Osteoblast (primary cell): ENCODE measurements around the gene AKR7A2. TPM values are rescaled to one million over a fixed set of nuclear protein-coding genes. Genes with fewer than 3 reads are reported as not detected.

Experiments
- DNase-seq: peaks from one replicate; pipeline ENCODE4 v3.0.0; 2011; ENCODE audit warnings: low spot score, mixed read lengths; ENCODE audit not compliant: insufficient read length; ENCODE audit errors: missing footprints
- H2AFZ ChIP-seq: 2 replicates; pipeline ENCODE4 v1.6.0; 2011; ENCODE audit warnings: mild to moderate bottlenecking, low read length
- H3K27ac ChIP-seq: 2 replicates; pipeline ENCODE4 v1.5.1; 2011; ENCODE audit warnings: mild to moderate bottlenecking, low read depth, low read length, moderate library complexity
- H3K27me3 ChIP-seq: 2 replicates; pipeline ENCODE4 v1.6.0; 2012; ENCODE audit warnings: mild to moderate bottlenecking, control low read depth, inconsistent platforms, low read length, moderate library complexity; ENCODE audit not compliant: insufficient read depth
- H3K36me3 ChIP-seq: 2 replicates; pipeline ENCODE4 v1.5.1; 2011; ENCODE audit warnings: mild to moderate bottlenecking, low read length, control low read depth, moderate library complexity; ENCODE audit not compliant: insufficient read depth
- H3K4me1 ChIP-seq: 2 replicates; pipeline ENCODE4 v1.5.1; 2011; ENCODE audit warnings: mild to moderate bottlenecking, low read length, control low read depth, moderate library complexity; ENCODE audit not compliant: insufficient read depth
- H3K4me2 ChIP-seq: 2 replicates; pipeline ENCODE4 v1.6.0; 2011; ENCODE audit warnings: mild to moderate bottlenecking, low read length; ENCODE audit not compliant: insufficient read depth
- H3K4me3 ChIP-seq: fragments of 200-600 bp; sonication (generic); 3 replicates; pipeline ENCODE4 v1.5.1; 2012; ENCODE audit warnings: mild to moderate bottlenecking, low read length, inconsistent platforms; ENCODE audit not compliant: insufficient read depth
- H3K79me2 ChIP-seq: 2 replicates; pipeline ENCODE4 v1.6.0; 2012; ENCODE audit warnings: mild to moderate bottlenecking, low read length, control low read depth, inconsistent platforms; ENCODE audit not compliant: insufficient read depth
- H3K9me3 ChIP-seq: 2 replicates; pipeline ENCODE4 v1.5.1; 2011; ENCODE audit warnings: low read depth, low read length, control low read depth
- H4K20me1 ChIP-seq: 2 replicates; pipeline ENCODE4 v1.6.0; 2012; ENCODE audit warnings: mild to moderate bottlenecking, low read length, control low read depth; ENCODE audit not compliant: insufficient read depth
- total RNA-seq: library from RNA; depleted of rRNA; stranded (reverse); fragments of >200 nt; gene quantifications from 2 replicates; pipeline ENCODE4 v1.2.3, GENCODE V29; 2012
- TF ChIP-seq, protein P1 (sequence below): IDR thresholded peaks from 2 replicates; pipeline ENCODE4 v1.5.1; 2011; ENCODE audit warnings: mild to moderate bottlenecking, low read depth, low read length, moderate library complexity; ENCODE audit errors: extremely low read depth

The AKR7A2 gene
- total RNA-seq, 1 donor, result 66.2 TPM

DNA sequence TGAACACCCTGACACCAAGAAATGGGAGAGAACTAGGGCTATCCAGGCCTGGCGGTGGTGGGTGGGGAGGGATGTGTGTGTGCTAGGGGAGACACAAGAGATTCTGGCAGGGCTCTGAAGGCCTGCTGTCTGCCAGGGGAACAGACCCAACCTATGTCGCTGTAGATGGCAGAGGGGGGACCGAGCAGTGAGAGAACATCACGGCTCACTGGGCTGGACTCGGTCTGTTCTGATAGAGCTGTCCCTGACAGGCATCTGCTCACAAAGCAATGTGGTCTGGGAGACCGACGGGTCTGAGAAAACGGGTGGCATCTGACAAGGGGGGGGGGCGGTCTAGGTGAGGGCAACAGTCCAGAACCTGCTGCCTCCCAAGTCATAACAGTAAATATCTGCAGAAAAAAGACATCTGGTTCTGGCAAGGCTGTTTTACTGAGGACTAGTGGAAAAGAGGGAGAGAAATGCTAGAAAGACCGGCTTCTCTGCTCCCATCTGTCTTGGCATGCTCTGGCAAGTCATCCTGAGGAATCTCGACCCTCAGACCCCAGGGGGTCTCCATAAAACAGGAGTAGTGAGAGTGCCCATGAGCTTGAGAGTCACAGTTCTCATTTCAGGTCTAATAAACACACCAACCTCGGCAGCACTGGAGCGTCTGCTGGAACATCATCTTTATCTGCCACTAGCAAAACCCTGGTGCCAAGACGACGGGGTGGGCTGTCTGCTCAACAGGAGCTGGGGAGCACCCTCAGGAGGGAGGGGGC is 36.7 kb upstream of the AKR7A2 start:
- no peak overlapping the region for H3K4me2 ChIP-seq
- H3K36me3 ChIP-seq, result peaks cover 63% of the 10 kb centered on the region
- no peaks in the 10 kb centered on the region for H3K27me3 ChIP-seq
- peaks cover 24% of the 10 kb centered on the region for H4K20me1 ChIP-seq
- H3K79me2 ChIP-seq, result peaks cover 8% of the 10 kb centered on the region
- TF ChIP-seq, protein P1, sequence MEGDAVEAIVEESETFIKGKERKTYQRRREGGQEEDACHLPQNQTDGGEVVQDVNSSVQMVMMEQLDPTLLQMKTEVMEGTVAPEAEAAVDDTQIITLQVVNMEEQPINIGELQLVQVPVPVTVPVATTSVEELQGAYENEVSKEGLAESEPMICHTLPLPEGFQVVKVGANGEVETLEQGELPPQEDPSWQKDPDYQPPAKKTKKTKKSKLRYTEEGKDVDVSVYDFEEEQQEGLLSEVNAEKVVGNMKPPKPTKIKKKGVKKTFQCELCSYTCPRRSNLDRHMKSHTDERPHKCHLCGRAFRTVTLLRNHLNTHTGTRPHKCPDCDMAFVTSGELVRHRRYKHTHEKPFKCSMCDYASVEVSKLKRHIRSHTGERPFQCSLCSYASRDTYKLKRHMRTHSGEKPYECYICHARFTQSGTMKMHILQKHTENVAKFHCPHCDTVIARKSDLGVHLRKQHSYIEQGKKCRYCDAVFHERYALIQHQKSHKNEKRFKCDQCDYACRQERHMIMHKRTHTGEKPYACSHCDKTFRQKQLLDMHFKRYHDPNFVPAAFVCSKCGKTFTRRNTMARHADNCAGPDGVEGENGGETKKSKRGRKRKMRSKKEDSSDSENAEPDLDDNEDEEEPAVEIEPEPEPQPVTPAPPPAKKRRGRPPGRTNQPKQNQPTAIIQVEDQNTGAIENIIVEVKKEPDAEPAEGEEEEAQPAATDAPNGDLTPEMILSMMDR, result no peak
- no peak overlapping the region for H3K4me3 ChIP-seq
- no peak overlapping the region for H2AFZ ChIP-seq
- no peak for DNase-seq
- H3K9me3 ChIP-seq, result no peaks in the 10 kb centered on the region
- H3K27ac ChIP-seq, result no peak overlapping the region
- no peaks in the 10 kb centered on the region for H3K4me1 ChIP-seq

GRCh38 chr1:19347533-19348172 is 35.7 kb upstream of the AKR7A2 start:
- H4K20me1 ChIP-seq, result peaks cover 20% of the 10 kb centered on the region
- H3K79me2 ChIP-seq, result peaks cover 5% of the 10 kb centered on the region
- no peaks in the 10 kb centered on the region for H3K4me1 ChIP-seq
- no peak overlapping the region for H2AFZ ChIP-seq
- H3K27me3 ChIP-seq, result no peaks in the 10 kb centered on the region
- no peaks in the 10 kb centered on the region for H3K9me3 ChIP-seq
- peaks cover 64% of the 10 kb centered on the region for H3K36me3 ChIP-seq
- no peak overlapping the region for H3K4me2 ChIP-seq
- no peak for DNase-seq
- no peak overlapping the region for H3K4me3 ChIP-seq
- no peak overlapping the region for H3K27ac ChIP-seq
- TF ChIP-seq, protein P1, result no peak

DNA sequence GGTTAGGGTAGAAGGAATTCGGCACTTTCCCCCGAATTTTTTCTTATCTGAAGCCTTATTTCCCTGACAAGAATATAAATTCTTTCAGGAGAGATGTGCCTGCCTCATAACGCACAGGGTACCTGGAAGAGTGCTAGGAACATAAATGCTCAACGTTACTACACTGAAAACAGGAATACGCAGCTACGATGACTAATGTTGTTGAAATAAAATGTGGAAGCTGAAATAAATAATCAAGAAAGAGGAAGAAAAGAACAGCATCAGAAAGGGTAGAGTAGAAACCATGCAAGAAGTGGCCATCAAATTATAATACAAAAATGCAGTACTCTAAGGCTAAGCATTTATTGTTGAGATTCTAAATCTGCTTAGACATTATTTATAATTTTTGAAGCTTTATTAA is 34.1 kb upstream of the AKR7A2 start:
- H3K79me2 ChIP-seq, result peaks cover 3% of the 10 kb centered on the region
- no peak overlapping the region for H2AFZ ChIP-seq
- peaks cover 28% of the 10 kb centered on the region for H4K20me1 ChIP-seq
- peaks cover 66% of the 10 kb centered on the region for H3K36me3 ChIP-seq
- no peak overlapping the region for H3K27ac ChIP-seq
- no peak overlapping the region for H3K4me3 ChIP-seq
- no peaks in the 10 kb centered on the region for H3K9me3 ChIP-seq
- H3K4me1 ChIP-seq, result no peaks in the 10 kb centered on the region
- DNase-seq, result no peak
- TF ChIP-seq, protein P1, result no peak
- H3K27me3 ChIP-seq, result no peaks in the 10 kb centered on the region
- no peak overlapping the region for H3K4me2 ChIP-seq

DNA sequence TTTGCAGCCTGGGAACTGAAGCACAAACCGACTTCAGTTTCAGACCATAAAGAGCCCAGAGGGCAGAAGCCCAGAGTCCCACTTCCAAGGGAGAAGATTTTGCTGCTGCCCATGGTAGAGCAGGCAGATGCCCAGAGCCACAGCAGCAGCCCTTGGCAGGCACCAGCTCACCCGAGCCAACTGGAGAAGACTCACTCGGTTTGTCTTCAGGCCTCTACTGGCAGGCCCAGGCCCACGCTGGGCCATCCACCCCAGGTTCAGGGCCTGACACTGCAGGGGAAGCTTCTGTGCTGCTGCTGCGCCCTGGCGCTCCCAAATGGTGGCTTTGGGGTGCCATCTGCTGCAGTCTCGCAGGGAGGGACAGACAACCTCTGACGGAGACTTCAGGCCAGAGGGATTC is 33.4 kb upstream of the AKR7A2 start:
- no peak overlapping the region for H3K4me3 ChIP-seq
- peaks cover 72% of the 10 kb centered on the region for H3K36me3 ChIP-seq
- no peak overlapping the region for H2AFZ ChIP-seq
- H3K27me3 ChIP-seq, result no peaks in the 10 kb centered on the region
- peaks cover 34% of the 10 kb centered on the region for H4K20me1 ChIP-seq
- H3K4me1 ChIP-seq, result no peaks in the 10 kb centered on the region
- no peak overlapping the region for H3K27ac ChIP-seq
- H3K79me2 ChIP-seq, result peaks cover 3% of the 10 kb centered on the region
- no peaks in the 10 kb centered on the region for H3K9me3 ChIP-seq
- no peak overlapping the region for H3K4me2 ChIP-seq
- no peak for DNase-seq
- TF ChIP-seq, protein P1, result no peak
